UCSD-AML1 (cell line): ENCODE data around the gene ITPA.
"Not testable (repeated sequence)": the region's sequence is repeated elsewhere in the genome, so short reads cannot be mapped to it uniquely, and the experiment has no call there.

ENCODE experiments used
- DNase-seq: peaks from one replicate; lab custom pipeline; 2025; ENCODE audit not compliant: unreplicated experiment; lab: John Stamatoyannopoulos, UW

The ITPA gene

DNA sequence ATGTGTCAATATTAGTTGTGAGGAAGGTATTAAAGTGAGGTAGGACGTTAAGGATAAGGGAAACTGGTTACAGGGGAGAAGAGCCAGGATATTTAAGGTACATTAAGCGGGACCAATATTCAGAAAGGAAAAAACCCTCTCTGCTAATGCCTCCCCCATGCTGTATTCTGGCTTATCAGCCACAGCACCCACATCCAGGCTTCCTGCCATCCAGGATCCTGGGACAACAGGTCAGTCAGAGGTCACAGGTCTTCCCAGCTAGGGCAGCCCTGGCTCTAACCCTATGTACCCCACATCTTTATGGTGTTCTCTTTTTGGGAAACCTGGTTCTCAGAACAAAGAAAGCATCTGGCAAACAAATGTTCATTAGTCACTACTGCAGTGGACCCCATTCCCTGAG is 10.1 kb upstream of the ITPA start:
- no peak for DNase-seq

DNA sequence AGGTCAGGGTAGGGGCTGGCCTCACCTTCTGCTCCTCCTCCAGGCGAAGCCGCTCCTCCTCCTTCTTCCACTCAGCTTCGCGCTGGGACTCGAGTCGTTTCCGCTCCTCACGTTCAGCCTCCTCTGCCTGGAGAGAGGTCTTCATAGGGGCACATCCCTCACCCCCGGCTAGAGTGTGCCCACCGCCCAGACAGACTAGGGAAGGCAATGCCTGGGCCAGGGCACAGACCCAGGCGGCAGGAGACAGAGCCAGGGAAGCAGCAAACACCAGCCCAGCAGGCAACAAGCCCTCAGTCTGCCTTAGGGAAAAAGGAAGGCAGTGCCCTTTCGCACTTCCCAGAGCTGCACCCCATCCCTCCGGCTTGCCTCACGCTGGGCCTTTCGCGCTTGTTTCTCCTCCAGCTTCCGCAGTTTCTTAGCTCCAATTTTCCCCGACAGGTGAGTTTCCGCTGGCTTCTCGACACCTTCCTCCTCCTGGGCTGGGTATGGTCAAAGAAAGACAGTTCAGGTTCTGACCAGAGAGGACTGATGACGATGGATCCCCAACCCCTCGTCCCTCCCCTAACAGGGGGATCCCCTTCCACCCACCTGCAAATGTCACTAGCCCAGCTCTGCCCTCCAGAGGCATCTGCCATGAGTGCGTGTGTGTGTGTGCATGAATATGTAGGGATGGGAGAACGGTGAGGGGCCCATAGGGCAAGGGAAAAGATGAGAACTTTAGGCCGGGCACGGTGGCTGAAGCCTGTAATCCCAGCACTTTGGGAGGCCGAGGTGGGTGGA is 9.1 kb upstream of the ITPA start:
- DNase-seq: no peak

DNA sequence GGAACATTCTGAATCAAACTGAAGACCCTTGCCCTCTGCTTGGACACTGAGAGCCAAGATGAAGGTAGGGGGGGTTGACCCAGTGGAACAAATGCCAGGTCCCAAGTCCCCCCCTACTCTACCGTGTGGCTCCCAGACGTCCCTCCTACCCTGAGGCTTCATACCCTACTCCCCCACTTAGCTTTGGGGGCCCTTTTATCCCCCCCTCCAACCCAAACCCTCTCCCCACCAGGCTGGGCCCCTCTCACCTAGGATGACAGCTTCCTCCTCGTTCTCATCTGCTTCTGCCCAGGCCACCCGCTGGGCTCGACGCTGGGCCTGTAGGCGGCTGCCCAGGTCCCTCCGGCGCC is 6.4 kb upstream of the ITPA start:
- no peak for DNase-seq

DNA sequence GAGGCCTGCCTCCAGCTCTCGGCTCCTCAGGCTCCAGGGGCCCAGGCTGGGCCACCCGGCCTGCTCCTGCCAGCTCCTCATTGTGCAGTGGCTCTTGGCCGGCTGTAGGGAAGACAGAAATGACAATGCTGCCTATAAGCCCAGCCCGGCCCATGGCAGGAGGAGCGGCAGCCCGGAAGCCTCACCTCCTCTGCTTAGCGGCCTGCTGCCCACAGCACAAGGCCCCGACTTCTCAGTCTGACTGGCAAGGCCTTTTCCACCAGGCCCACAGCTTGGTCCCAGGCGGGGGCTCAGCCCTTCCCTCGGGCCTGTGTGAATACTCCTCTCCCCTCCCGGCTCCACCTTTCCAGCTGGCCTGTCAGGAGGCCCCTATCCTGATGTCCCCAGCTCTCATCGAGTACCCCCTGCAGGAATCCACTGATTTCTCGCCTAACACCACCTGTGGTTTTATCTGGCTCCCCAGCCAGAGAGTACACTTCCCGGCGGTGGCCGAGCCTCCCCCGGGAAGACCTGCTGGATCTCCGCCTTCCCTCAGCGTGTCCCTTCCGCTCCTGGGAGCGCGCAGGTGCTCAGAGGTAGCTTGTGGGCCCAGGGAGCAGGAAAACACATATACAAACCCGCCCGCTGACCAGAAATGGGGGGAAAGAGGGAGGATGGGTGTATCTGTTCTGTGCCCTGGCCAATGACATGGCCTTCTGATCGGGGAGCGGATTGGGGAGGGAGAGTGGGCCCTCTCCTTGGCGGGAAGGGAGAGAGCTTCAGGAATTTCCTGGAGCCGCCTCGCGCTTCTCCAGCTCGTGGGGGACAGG is 5.8 kb upstream of the ITPA start:
- peak; percentile 55 for DNase-seq

DNA sequence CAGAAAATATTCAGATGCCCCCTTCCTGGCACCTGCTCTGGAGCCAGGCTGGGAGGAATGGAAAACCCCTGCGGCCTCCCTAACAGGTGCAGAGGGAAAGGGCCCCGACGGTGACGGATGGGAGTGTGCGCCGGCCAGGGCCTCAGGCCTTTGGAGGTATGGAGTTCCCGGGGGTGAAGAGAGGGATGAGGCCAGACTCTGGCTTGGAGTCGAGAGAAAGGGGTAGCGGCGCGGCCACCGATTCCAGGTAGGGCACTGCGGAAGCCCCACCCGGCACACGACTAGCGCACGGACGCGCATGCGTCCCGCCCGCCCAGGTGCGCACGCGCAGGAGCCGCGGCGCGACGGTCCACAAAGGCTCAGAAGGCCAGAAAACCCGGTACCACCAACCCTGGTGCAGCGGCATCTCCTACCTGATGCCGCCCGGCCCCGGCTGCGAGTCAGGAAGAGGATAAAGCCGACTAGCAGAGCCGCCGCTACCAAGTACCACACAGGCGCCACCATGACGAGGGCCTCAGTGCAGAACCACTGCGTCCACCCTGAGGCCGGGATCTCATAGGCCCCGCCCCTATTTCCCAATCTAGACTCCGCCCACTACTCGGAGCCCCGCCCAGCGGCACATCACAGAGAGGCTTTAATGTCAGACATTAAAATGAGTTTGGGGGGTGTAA is 5.0 kb upstream of the ITPA start, which contains the start of gene DDRGK1:
Gene DDRGK1, minus strand, starts transcription at position 559 of the 671 bp plus-strand sequence. Its CDS starts 55 bp downstream, at position 504.
- DNase-seq: peak; percentile 92

DNA sequence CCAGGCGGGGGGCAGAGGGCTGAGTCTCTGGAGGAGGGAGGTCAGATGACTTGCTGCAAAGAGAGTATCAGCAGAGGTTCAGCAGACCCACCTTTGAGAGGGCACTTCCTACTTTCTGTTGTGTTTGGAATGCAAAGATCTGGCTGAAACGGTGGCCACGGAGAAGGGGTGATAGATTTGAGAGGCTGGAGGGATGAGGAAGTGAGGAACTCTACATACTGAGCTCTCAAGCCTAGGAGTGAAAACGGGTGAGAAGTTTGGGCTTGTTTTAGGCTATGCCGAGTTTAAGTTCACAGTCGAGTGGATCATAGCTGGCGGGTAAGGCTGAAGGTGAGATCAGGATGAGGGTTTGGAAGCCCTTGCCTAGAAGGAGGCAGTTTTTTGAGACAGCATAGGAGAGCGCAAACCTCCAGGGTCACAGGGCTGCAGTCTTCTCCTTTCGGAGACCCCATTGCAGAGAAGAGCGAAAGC is 477 bp upstream of the ITPA start:
- DNase-seq: peak; percentile 47

DNA sequence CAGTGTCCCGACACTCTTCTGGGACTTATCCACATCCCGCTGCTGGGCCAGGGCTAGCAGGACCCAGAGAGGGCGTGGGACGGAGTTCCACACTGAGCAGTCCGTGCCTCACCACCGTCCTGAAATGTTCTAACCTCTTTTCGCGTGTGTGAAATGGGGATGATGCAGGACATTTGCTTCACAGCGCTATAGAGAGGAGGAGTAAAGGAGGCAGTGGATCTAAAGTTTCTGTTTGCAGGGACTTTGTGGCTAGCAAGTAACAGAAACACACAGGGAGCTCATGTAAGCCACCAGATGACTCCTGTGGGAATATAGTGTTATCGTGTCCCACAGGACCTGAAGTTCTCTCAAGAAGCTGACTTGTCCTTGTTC is 634 bp downstream of the ITPA start:
- DNase-seq: no peak

DNA sequence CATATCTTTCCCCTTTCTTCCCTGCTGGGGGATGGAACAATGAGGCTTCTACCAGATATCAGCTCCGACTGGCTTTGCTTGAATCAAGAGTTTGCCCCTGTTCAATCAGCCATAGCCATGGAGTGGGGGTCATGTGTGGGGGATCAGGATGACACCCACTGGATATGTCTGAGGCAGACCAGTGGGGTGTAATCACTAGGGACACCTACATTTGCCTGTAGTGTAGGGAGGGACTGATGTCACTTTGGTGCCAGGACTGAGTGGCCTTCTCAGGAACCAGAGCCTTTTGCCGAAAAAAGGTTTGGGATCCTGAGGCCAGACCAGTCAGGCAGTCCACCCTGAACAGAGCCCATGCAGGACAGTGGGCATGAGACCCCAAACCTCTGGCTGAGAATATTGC is 1.0 kb downstream of the ITPA start:
- no peak for DNase-seq

DNA sequence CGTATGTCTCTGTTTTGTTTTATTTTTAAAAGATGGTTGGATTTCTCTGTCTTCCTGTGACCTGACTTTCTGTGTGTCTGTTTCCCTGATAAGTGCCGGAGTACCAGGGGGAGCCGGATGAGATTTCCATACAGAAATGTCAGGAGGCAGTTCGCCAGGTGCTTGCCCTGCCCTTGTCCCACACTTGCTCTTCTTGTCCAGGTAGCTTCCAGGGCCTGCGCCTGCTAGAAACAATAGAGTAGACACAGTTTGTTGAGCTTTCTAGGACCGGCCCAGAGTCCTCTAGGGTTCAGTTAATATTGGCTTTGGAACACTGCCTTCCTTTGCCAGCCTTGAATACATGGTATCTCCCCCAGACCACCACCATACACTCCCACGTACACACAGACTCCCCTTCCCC is 3.9 kb downstream of the ITPA start:
- no peak for DNase-seq

DNA sequence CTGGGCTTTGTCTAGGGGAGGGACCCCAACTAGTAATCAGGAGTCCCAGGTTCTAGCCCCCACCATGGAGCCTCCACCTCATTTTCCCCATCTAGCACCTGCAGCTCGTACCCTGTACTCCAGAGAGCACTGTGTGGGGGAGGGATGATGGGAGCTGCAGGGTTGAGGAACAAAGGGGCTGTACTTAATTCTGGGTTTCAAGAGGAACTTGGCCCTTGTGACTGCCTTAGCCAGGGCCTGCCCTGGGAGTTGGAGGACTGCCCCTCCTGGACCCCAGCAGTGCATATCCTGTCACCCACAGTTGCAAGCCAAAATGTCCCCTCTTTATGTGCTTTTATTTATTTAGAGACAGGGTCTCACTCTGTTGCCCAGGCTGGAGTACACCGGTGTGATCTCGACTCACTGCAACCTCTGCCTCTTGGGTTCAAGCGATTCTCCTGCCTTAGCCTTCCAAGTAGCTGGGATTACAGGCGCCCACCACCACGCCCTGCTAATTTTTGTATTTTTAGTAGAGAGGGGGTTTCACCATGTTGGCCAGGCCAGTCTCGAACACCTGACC is 6.1 kb downstream of the ITPA start:
- DNase-seq: not testable (repeated sequence)

DNA sequence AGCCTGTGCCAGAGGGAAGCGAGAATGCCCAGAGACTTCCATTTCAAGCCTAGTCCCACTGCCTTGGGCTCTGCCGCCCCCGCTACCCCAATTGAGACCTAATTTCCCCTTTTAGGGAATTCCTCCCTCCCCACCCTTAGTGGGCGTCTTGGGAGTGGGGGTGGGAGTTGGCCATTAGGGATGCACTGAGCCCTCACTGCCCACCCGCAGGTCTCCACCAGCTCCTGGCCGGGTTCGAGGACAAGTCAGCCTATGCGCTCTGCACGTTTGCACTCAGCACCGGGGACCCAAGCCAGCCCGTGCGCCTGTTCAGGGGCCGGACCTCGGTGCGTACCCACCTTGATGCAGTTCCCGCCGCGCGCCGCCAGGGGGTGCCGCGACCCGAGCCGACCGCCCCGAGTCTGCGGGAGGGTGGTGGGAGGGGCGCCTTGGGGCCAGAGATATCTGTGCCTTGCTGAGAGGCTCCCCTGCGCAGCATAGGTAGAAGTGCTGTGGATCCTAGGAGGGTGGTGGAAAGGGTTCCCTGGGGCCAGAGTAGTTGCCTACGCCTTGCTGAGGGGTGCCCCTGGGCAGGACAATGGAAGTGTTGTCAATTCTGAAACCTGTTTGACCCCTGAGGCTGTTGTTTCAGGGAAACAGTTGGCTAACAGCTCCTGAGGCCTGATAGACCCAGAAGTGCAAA is 9.2 kb downstream of the ITPA start:
- peak; percentile 32 for DNase-seq

DNA sequence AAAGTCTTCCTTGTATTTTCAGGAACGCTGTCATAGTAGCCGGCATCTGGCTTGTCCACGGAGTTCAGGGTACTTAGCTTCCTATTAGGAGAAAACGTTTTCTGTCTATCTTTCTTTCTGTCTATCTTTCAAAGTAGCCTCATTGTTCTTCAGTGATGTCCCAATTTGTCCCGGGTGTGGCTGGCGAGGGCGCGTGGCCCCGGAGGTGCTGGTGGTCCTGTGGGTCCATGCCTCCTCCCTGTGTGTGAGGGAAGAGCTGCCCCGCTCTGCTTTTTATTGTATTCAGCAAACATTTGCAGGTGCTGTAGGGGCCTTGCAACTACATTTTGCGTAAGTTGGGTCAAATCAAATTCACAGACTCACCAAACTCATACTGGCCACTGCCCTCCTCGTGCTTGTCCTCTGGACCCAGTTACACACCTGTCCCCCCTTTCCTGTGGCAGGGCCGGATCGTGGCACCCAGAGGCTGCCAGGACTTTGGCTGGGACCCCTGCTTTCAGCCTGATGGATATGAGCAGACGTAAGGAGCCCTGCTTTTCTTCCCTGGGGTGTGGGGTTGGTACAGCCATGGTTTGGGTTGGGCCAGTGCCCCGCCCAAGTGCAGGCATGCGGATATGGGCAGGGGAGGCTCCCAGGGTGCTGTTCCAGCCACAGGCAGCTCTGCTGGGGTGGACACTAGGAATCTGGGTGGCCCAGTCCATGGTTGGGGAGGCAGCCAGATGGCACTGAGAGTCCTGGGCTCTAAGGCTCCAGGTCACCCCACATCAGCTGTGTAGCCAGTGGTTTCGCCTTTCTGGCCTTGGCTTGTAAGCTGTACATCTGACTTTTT is 12.3 kb downstream of the ITPA start:
- no peak for DNase-seq

DNA sequence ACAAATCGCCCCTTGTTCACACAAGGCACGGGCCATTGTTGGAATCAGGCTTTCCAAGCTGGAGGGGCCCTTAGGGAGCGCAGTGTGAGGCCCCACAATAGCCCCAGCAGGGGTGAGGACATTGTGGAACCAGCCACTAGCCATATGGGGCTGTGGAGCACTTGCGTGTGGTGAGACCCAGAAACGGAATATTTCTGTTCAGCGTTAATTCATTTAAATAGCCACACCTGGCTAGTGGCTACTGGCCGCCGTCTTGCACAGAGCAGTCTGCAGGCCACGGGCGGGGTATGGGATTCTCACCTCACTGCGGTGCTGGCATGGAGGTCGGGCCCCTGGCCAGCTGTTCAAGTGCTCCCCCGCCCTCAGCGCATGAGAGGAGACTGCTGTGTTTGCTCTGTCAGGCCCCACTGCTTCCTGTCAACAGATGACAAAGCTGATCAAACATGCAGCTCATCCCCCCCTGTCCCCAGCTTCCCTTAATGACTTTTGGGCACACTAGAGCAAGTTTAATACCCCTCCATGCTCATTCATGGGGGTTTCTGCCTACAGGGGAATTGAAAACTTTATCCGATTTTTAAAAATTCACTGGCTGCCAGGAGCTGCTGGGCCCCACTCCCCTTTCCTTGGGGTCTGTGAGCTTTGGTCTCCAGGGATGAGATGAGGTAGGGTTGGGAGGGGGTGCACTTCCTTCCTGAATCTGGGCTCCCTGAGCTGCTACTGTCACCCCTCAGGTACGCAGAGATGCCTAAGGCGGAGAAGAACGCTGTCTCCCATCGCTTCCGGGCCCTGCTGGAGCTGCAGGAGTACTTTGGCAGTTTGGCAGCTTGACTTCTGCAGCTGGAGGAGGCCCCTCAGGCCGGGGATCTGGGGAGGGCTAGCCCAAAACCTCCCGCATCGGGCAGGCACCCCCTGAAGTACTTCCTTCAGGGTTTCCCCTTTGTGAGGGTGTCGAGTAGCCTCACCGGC is 13.6 kb downstream of the ITPA start:
- DNase-seq: peak; percentile 17

DNA sequence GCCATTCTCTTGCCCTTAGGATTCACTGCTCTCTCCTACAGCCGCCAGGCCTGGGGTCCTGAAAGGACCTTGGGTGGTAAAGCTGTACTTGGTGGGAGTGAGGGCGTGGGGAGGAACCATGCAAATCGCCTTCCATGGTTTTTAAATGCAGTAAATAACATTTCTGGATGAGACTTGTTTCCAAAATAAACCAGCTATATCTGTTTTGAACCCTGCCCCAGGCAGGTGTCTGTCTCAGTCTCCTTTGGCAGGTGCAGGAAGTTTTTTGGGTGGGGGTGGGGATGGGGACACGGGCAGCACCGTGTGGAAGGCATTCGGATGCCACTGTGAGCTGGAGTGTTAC is 14.3 kb downstream of the ITPA start:
- DNase-seq: no peak

DNA sequence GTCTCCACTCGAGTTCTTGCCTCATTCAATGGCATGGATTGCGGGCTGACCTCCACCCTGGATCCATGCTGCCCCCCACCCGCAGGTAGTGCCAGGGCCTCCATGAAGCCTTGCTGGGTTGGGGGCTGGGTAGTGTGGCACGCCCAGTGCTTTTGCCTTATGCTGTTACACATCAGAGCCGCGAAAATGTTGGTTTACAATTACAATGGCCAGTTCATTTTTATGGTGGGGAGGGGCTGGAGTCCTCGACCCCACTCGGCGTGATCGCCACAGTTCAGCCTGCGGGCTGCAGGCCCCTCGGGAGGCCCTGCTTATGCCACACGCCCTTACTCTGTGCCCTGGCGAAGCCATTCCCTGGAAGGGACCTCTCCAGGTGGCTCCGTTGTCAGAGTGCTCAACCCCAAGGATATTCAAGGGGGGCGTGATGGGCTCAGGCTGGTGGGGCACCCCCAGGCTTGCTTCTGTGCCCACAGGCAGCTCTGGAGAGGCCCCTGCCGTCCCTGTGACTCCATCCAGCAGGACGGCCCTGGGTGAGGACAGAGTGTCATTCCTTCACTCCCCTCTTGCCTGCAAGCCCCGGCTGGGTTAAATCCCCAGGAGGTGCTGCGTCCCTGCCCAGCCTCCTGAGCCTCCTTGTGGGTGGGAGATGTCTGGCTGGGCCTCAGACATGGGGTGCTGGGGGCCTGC is 14.8 kb downstream of the ITPA start:
- DNase-seq: no peak

DNA sequence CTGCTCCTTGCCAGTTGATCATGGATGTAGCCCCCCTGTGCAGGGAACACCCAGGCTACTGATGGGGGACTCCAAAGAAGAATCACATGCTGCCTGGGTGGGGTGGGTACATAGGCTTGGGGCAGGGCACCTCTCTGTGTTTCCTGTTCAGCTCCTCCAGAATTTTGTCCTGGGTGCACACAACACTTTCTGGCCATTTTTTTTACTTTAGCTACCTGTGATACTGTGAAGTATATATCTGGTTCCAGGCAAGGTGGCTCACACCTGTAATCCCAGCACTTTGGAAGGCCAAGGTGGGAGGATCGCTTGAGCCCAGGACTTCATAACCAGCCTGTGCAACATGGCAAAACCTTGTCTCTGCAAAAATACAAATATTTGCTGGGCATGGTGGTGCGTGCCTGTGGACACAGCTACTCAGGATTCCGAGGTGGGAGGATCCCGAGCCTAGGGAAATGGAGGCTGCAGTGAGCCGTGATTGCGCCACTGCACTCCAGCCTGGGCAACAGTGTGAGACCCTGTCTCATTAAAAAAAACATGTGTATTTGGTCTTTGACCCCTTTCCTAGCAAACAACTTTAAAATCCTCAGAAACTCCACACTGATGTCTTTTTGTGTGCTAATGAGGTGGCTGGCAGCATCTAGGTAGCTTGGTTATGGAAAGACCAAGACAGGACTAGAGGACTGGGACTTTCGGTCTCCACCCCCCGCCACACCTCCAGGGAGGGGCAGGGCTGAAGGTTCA is 15.6 kb downstream of the ITPA start:
- no peak for DNase-seq

DNA sequence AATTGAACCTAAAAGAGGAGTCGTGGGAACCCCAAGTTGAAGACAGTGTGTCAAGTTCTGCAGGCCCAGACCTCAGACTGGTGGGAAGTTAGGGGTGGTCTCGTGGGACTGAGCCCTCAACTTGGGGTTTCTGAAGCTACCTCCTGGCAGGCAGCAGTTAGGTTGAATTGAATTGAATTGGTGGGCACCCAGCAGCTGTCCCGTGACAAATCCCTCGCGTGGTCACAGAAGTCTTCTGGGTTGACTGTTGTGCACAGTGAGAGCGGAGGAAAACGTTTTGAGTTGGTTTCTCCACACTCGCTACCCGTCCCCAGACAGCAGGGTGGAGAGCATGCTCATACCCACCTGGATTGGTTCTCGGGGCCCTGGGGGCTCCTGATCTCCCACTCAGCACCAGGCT is 16.8 kb downstream of the ITPA start:
- no peak for DNase-seq

DNA sequence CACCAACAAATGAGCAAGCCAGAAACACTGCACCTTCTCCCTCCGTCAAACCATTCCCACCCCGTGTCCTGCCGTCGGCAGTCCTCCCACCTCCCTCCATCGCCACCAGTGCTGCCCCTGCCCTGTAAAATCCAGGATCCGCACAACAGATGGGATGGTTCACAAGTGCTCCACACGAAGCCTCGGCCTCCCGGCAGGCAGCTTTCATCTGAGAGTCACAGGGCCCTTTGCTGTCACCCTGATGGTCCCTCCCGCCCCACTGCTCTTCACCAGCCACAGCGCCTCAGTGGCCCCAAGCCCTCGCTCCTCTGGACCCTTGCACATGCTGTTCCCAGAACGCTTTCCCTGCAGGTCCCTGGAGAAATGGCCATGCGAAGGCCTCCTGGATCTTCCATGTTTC is 17.6 kb downstream of the ITPA start:
- no peak for DNase-seq
